Breast epithelium (tissue), 3 donors: ENCODE measurements around the gene DNM1L.

Experiments
- POLR2A ChIP-seq: fragments of 450-650 bp; IDR thresholded peaks from one replicate; pipeline ENCODE4 v1.6.1; 2016; ENCODE audit warnings: antibody characterized with exemption, mild to moderate bottlenecking, moderate library complexity
- POLR2AphosphoS5 ChIP-seq, 3 donors: sonication (generic); formaldehyde crosslinking; IDR thresholded peaks; one replicate each; pipeline ENCODE4 v1.6.1; 2017; ENCODE audit warnings: antibody characterized with exemption in 3 of 3
- TF ChIP-seq, protein P1 (sequence below), 3 donors: fragments of 450-650 bp; IDR thresholded peaks; one replicate each; pipeline ENCODE4 v1.5.1; 2016 to 2017; ENCODE audit warnings: antibody characterized with exemption in 3 of 3, mild to moderate bottlenecking in 3 of 3, moderate library complexity in 3 of 3

DNA sequence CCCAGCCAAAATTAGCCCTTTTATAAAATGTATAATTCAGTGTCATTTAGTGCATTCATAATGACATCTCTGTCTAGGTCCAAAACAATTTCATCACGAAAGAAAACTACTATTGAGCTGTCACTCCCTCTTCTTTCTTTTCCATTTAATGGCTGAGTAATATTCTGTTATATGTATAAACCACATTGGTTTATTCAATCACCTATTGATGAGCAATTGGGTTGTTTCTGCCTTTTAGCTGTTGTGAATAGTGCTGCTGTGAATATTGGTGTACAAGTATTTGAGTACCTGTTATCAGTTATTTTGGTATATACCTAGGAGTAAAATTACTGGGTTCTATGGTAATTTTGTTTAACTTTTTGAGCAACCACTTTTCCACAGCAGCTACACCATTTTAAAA is 7.2 kb downstream of the DNM1L start:
- TF ChIP-seq, protein P1, sequence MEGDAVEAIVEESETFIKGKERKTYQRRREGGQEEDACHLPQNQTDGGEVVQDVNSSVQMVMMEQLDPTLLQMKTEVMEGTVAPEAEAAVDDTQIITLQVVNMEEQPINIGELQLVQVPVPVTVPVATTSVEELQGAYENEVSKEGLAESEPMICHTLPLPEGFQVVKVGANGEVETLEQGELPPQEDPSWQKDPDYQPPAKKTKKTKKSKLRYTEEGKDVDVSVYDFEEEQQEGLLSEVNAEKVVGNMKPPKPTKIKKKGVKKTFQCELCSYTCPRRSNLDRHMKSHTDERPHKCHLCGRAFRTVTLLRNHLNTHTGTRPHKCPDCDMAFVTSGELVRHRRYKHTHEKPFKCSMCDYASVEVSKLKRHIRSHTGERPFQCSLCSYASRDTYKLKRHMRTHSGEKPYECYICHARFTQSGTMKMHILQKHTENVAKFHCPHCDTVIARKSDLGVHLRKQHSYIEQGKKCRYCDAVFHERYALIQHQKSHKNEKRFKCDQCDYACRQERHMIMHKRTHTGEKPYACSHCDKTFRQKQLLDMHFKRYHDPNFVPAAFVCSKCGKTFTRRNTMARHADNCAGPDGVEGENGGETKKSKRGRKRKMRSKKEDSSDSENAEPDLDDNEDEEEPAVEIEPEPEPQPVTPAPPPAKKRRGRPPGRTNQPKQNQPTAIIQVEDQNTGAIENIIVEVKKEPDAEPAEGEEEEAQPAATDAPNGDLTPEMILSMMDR (IDR thresholded peaks at IDR 0.05), result no peak
- TF ChIP-seq POLR2AphosphoS5 (IDR thresholded peaks at IDR 0.05) (no peak), POLR2A (no peak)
